ENCODE results near the gene ADPGK. TPM values are rescaled to one million over a fixed set of nuclear protein-coding genes. Genes with fewer than 3 reads are reported as not detected.

ADPGK gene
- polyA plus RNA-seq, 1 donor from 2014 or later: 33.7 TPM

GRCh38 chr15:72706266-72706665, 77.3 kb downstream of the ADPGK start:
- Histone ChIP-seq H3F3A (ENCODE audit: insufficient read depth, low read length, poor library complexity, severe bottlenecking) (no peaks in the 10 kb centered on the region), H4K20me1 (ENCODE audit: insufficient read depth) (no peaks in the 10 kb centered on the region), H3K9me3 (ENCODE audit: low read length) (no peaks in the 10 kb centered on the region), H3K79me2 (replicated peaks; ENCODE audit: insufficient read depth, low read length) (no peaks in the 10 kb centered on the region), H3K36me3 (ENCODE audit: insufficient read depth, low read length) (no peaks in the 10 kb centered on the region), H3K27ac (ENCODE audit: low read length) (no peak overlapping the region), H3K4me3 (ENCODE audit: low read length) (no peak overlapping the region), H3K9me2 (ENCODE audit: insufficient read depth, low read length) (no peaks in the 10 kb centered on the region), H2AFZ (ENCODE audit: low read depth, low read length) (no peak overlapping the region), H3K27me3 (ENCODE audit: insufficient read depth, low read depth, low read length) (no peaks in the 10 kb centered on the region), H3K9ac (ENCODE audit: low read length) (no peak overlapping the region), H3K4me2 (ENCODE audit: low read length) (no peak overlapping the region)
- TF ChIP-seq REST (IDR thresholded peaks at IDR 0.05; ENCODE audit: borderline replicate concordance) (no peak), CTCF (IDR thresholded peaks at IDR 0.05; ENCODE audit: poor library complexity, severe bottlenecking) (no peak), EZH2 (IDR thresholded peaks at IDR 0.05; ENCODE audit: borderline replicate concordance, insufficient read depth, low read length, poor library complexity, severe bottlenecking) (no peak), POLR2AphosphoS5 (IDR thresholded peaks at IDR 0.05) (no peak), MXI1 (conservative IDR thresholded peaks at IDR 0.05; ENCODE audit: poor library complexity, severe bottlenecking) (no peak), SMC3 (conservative IDR thresholded peaks at IDR 0.05; ENCODE audit: poor library complexity) (no peak), EP300 (conservative IDR thresholded peaks at IDR 0.05; ENCODE audit: poor library complexity, severe bottlenecking) (no peak), RAD21 (conservative IDR thresholded peaks at IDR 0.05) (no peak), TAF1 (IDR thresholded peaks at IDR 0.05; ENCODE audit: low read depth) (no peak)

Other genes starting within 250 kb of the ADPGK start
- not detected in 2 replicates for gene GOLGA6B, start 129.1 kb downstream of the ADPGK start, polyA plus RNA-seq
- not detected in 2 replicates for gene HIGD2B, start 97.6 kb downstream of the ADPGK start, polyA plus RNA-seq
- 66.5 and 88.2 TPM in 2 replicates for gene BBS4, start 97.6 kb downstream of the ADPGK start, polyA plus RNA-seq